GM12878 (cell line): Measurements from ENCODE around the gene SLC32A1. TPM values are rescaled to one million over a fixed set of nuclear protein-coding genes. Genes with fewer than 3 reads are reported as not detected.

Experiments used
- ATAC-seq: fragments of 200-7000 bp; cut with Tn5 transposase; 3 replicates; pipeline ENCODE4 v1.9.1; 2020; ENCODE audit warnings: mild to moderate bottlenecking, moderate library complexity
- BruUV-seq: library from RNA; stranded (reverse); fragments of 400-500 nt; replicated peaks from 2 replicates; lab custom pipeline; 2021; lab: Mats Ljungman, UMichigan
- CTCF ChIA-PET: fragments of 300-600 bp; sonication (Branson Sonifier 250); formaldehyde crosslinking; extraction: SDS; loops from one replicate; lab custom pipeline; 2021; ENCODE audit warnings: inconsistent platforms; lab: Yijun Ruan, JAX
- POLR2A ChIA-PET: fragments of 350-600 bp; formaldehyde crosslinking; extraction: SDS; loops from one replicate; lab custom pipeline; 2021; ENCODE audit warnings: inconsistent platforms; lab: Charles Lee
- RAD21 ChIA-PET: fragments of 300-600 bp; sonication (Branson Sonifier 250); formaldehyde crosslinking; loops from one replicate; lab custom pipeline; 2023; ENCODE audit warnings: antibody characterized with exemption; ENCODE audit not compliant: unreplicated experiment; lab: Charles Lee
- SMC1A ChIA-PET: fragments of 300-600 bp; sonication (Branson Sonifier 250); formaldehyde crosslinking; loops from one replicate; lab custom pipeline; 2023; ENCODE audit not compliant: unreplicated experiment, uncharacterized antibody; lab: Charles Lee
- DNase-seq: peaks from one replicate; pipeline ENCODE4 v3.0.0-alpha.2; 2011; ENCODE audit warnings: low read depth, low spot score
- FAIRE-seq: peaks from 3 replicates; lab custom pipeline; 2011; peaks lifted over from hg19 to GRCh38; lab: Jason Lieb, UNC
- H2AFZ ChIP-seq: 2 replicates; pipeline ENCODE4 v1.6.0; 2011; ENCODE audit warnings: low read depth, low read length, control low read depth; ENCODE audit not compliant: control insufficient read depth
- H3K27ac ChIP-seq: 2 replicates; pipeline ENCODE4 v1.5.1; 2011; ENCODE audit warnings: control low read depth; ENCODE audit not compliant: control insufficient read depth, insufficient read depth
- H3K27me3 ChIP-seq, 2 experiments: replicated peaks in 1 of 2; 2 replicates each; pipeline versions ENCODE4 v1.6.0 to v1.6.1; 2011; ENCODE audit warnings: low read length in 1 of 2; ENCODE audit not compliant: control insufficient read depth in 2 of 2, insufficient read depth in 2 of 2
- H3K36me3 ChIP-seq, 2 experiments: 2 replicates each; pipeline ENCODE4 v1.5.1; 2011; ENCODE audit warnings: low read length in 1 of 2; ENCODE audit not compliant: control insufficient read depth in 2 of 2, insufficient read depth in 2 of 2
- H3K4me1 ChIP-seq: 2 replicates; pipeline ENCODE4 v1.6.1; 2011; ENCODE audit warnings: mild to moderate bottlenecking, low read length, moderate library complexity, mixed read lengths; ENCODE audit not compliant: control insufficient read depth, insufficient read depth
- H3K4me2 ChIP-seq: 2 replicates; pipeline ENCODE4 v1.6.0; 2011; ENCODE audit warnings: control low read depth; ENCODE audit not compliant: control insufficient read depth, insufficient read depth
- H3K4me3 ChIP-seq: fragments of 200-600 bp; sonication (generic); 2 replicates; pipeline ENCODE4 v1.5.1; 2016
- H3K79me2 ChIP-seq: 2 replicates; pipeline ENCODE4 v1.6.0; 2011; ENCODE audit warnings: low read length; ENCODE audit not compliant: control insufficient read depth, insufficient read depth
- H3K9ac ChIP-seq: 2 replicates; pipeline ENCODE4 v1.8.0; 2011; ENCODE audit warnings: low read length, control low read depth, mixed read lengths; ENCODE audit not compliant: control insufficient read depth, insufficient read depth
- H3K9me3 ChIP-seq: replicated peaks from 3 replicates; pipeline ENCODE4 v1.5.1; 2011; ENCODE audit warnings: mild to moderate bottlenecking, low read length; ENCODE audit not compliant: control insufficient read depth, insufficient read depth
- H4K20me1 ChIP-seq: 2 replicates; pipeline ENCODE4 v1.6.0; 2011; ENCODE audit not compliant: control insufficient read depth, insufficient read depth
- EZH2 ChIP-seq: IDR thresholded peaks from 2 replicates; pipeline ENCODE4 v1.6.1; 2012; ENCODE audit warnings: low read depth, mild to moderate bottlenecking, control low read depth, inconsistent platforms, low read length, borderline replicate concordance; ENCODE audit not compliant: control insufficient read depth
- RUNX3 ChIP-seq: IDR thresholded peaks from 2 replicates; pipeline ENCODE4 v1.6.1; 2012; ENCODE audit warnings: low read length, inconsistent platforms
- SMAD1 ChIP-seq: fragments of 450-650 bp; IDR thresholded peaks from 2 replicates; pipeline ENCODE4 v1.6.1; 2018; ENCODE audit warnings: mild to moderate bottlenecking, low read depth; ENCODE audit not compliant: partially characterized antibody
- TCF3 ChIP-seq: IDR thresholded peaks from 2 replicates; pipeline ENCODE4 v1.6.1; 2012; ENCODE audit warnings: low read depth, mild to moderate bottlenecking, low read length, borderline replicate concordance; ENCODE audit not compliant: insufficient read depth
- WGBS: methylation state at CpG from one replicate; pipeline ENCODE4 v1.1.6; 2016; ENCODE audit warnings: low lambda C conversion rate; ENCODE audit not compliant: insufficient replicate concordance, insufficient coverage; ENCODE audit errors: missing lambda C conversion rate; 5-methylcytosine and 5-hydroxymethylcytosine counted together
- in situ Hi-C: fragments of 300-500 bp; cut with MboI; formaldehyde crosslinking; loops from 9 replicates; pipeline ENCODE4 v1.14.3; 2018; ENCODE audit warnings: mixed read lengths
- intact Hi-C: fragments of 100-400 bp; cut with micrococcal nuclease; formaldehyde crosslinking; loops from one replicate; pipeline ENCODE4 v1.14.2; 2022; ENCODE audit not compliant: unreplicated experiment
- polyA plus RNA-seq, 11 experiments: library from polyadenylated mRNA; depleted of rRNA in 4 of 11; unstranded in 6 of 11; stranded (reverse) in 5 of 11; fragments of >200 nt; fragmentation: Nextera tagmentation in 4 of 11; fragmentation: Illumina TruSeq in 1 of 11; extraction: Ambion mirVana in 4 of 11; extraction: Trizol in 1 of 11; gene quantifications; 1 replicate in 1 of 11; 2 replicates in 10 of 11; pipeline versions ENCODE4 v1.2.1 to v1.2.3, GENCODE V29; 2011 to 2016; ENCODE audit warnings: inconsistent platforms in 2 of 11, missing spikeins in 2 of 11, low read depth in 1 of 11
- total RNA-seq, 4 experiments: library from RNA; depleted of rRNA in 3 of 4; stranded (reverse); fragments of >200 nt in 3 of 4; fragmentation: Illumina TruSeq in 1 of 4; extraction: Trizol in 1 of 4; gene quantifications; 2 replicates each; pipeline versions ENCODE4 v1.2.1 to v1.2.3, GENCODE V29; 2013 to 2021

Gene SLC32A1
- total and polyA plus RNA-seq, 10 of the 15 experiments (the other 5 are each of a cell fraction or from before 2014, with no cell fraction given): not detected

GRCh38 chr20:38725148-38725901 is 1.0 kb downstream of the SLC32A1 start:
- POLR2A ChIA-PET: interaction anchor here (0.9 kb wide), 1 partner anchor 168 kb away, joined by 3 read pairs; no protein-coding TSS in a partner anchor
- no peak for DNase-seq
- WGBS: 6% methylated on average over 34 of the region's 35 CpGs
- no peak for FAIRE-seq
- SMC1A ChIA-PET: interaction anchor here (0.9 to 2.2 kb wide), 4 partner anchors 8 to 209 kb away, joined by 3 to 10 read pairs (median 5); no protein-coding TSS in a partner anchor
- H3K9ac ChIP-seq: no peak overlapping the region
- H2AFZ ChIP-seq: no peak overlapping the region
- no peaks in the 10 kb centered on the region for H3K79me2 ChIP-seq
- H3K27ac ChIP-seq: no peak overlapping the region
- intact Hi-C loops: no loop called here
- peaks cover 40 to 68% of the 10 kb centered on the region in 2 experiments for H3K27me3 ChIP-seq
- RAD21 ChIA-PET: interaction anchor here (1.1 to 1.4 kb wide), 4 partner anchors 25 to 238 kb away, joined by 3 to 4 read pairs (median 4); no protein-coding TSS in a partner anchor
- H3K4me2 ChIP-seq: peak overlapping the region; percentile 41; the same call in 1 of the 2 replicates
- H3K4me1 ChIP-seq: peaks cover 8% of the 10 kb centered on the region
- H3K9me3 ChIP-seq: peaks cover 7% of the 10 kb centered on the region; the same call in 2 of the 3 replicates
- H3K36me3 ChIP-seq: no peaks in the 10 kb centered on the region
- BruUV-seq: no TSS peak
- TF ChIP-seq TCF3 (0 out of 2 replicates have a peak, but pooled peaks have one; percentile 16), SMAD1 (no peak), EZH2 (0 out of 2 replicates have a peak, but pooled peaks have one; percentile 39), RUNX3 (0 out of 2 replicates have a peak, but pooled peaks have one; percentile 2)
- H3K4me3 ChIP-seq: no peak overlapping the region; the same call in 1 of the 2 replicates
- peak; percentile 40 for ATAC-seq
- in situ Hi-C loops: no loop called here
- CTCF ChIA-PET: interaction anchor here (0.6 to 2.3 kb wide), 8 partner anchors 23 to 672 kb away, joined by 3 to 22 read pairs (median 4); partner anchors contain the start of gene ACTR5
- no peaks in the 10 kb centered on the region for H4K20me1 ChIP-seq
